Measurements from ENCODE around the gene DIP2C.
"Not testable (repeated sequence)": the region's sequence is repeated elsewhere in the genome, so short reads cannot be mapped to it uniquely, and the experiment has no call there.

Gene DIP2C

DNA sequence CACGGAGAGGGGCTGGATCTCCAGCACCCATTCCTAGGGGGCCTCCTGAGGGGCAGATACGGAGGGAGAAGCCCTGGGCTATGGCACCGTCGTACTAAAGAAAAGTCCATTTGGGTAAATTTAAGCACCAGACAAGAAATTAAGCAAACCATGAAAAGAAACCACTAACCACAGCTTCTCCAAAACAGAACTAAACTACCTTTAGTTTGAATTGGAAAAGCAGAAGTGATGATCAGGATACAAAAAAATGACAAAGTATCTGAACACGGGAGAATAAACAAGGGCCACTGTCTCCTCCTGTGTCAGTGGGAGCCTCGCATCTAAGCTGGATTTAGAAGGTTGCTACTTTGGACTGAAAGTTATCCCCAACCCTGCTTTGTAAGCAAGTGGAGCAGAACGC, 69.1 kb downstream of the DIP2C start:
- no peak for TF ChIP-seq POLR2A (IDR thresholded peaks at IDR 0.05; ENCODE audit: low read depth, low read length)
- TF ChIP-seq TAF1 (IDR thresholded peaks at IDR 0.05; ENCODE audit: borderline replicate concordance, low read depth, low read length): no peak
- no peak for TF ChIP-seq POLR2AphosphoS5 (IDR thresholded peaks at IDR 0.05; ENCODE audit: low read depth, low read length)
- DNase-seq (ENCODE audit: insufficient read length): no peak
- FAIRE-seq: no peak

GRCh38 chr10:619710-620109, 69.8 kb downstream of the DIP2C start:
- TF ChIP-seq POLR2A (IDR thresholded peaks at IDR 0.05; ENCODE audit: low read depth, low read length) (no peak), TAF1 (IDR thresholded peaks at IDR 0.05; ENCODE audit: borderline replicate concordance, low read depth, low read length) (no peak), POLR2AphosphoS5 (IDR thresholded peaks at IDR 0.05; ENCODE audit: low read depth, low read length) (no peak)
- no peak for FAIRE-seq
- no peak for DNase-seq (ENCODE audit: insufficient read length)

GRCh38 chr10:618229-618989, 71.1 kb downstream of the DIP2C start:
- no peak for FAIRE-seq
- no peak for DNase-seq (ENCODE audit: insufficient read length)
- TF ChIP-seq POLR2A (IDR thresholded peaks at IDR 0.05; ENCODE audit: low read depth, low read length) (no peak), TAF1 (IDR thresholded peaks at IDR 0.05; ENCODE audit: borderline replicate concordance, low read depth, low read length) (no peak), POLR2AphosphoS5 (IDR thresholded peaks at IDR 0.05; ENCODE audit: low read depth, low read length) (no peak)

DNA sequence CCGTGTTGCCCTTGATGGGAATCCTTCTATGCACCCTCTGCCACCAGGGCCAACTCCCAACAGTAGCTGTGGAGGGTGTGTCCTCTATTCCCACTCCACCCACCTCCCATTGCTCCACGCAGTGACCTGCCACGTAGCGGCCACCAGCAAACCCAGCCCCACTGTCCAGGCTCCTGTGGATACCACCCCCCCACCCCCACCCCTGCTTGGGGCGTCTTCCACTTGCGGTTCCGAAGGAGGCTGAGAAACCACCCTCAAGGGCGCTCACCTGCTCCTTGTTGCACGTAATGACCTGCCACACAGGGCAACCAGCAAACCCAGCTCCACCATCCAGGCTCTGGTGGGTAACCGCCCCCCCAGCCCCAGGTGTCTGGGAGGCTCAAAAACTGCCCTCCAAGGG, 72.0 kb downstream of the DIP2C start:
- DNase-seq (ENCODE audit: insufficient read length): no peak
- no peak for FAIRE-seq
- TF ChIP-seq TAF1 (IDR thresholded peaks at IDR 0.05; ENCODE audit: borderline replicate concordance, low read depth, low read length) (no peak), POLR2A (IDR thresholded peaks at IDR 0.05; ENCODE audit: low read depth, low read length) (no peak), POLR2AphosphoS5 (IDR thresholded peaks at IDR 0.05; ENCODE audit: low read depth, low read length) (no peak)

DNA sequence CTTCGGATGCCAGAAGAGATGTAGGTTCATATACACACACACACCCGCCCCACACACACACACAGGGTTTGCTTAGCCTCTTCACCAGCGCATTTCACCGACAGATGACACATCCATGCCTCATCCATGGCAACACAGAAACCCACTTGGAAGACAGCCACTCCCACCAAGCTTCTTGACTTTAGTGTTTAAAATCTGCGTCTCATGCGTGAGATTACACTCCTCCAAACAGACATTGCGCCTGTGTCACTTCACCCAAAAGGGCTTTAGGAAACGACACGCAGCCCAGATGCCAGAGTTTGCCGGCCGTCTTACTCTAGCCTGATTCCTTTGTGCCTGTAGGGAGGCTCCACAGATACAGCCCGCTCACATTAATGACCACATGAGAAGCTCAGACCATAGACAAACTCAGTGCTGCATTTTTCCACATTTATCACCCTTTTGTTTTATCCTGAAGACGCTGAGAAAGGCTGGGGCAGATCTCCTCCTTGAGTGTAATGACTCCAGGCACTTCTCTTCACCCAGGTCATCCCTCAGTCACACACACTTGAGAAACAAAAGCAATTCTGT, 73.8 kb downstream of the DIP2C start:
- no peak for FAIRE-seq

GRCh38 chr10:614790-615582, 74.5 kb downstream of the DIP2C start:
- TF ChIP-seq TAF1 (IDR thresholded peaks at IDR 0.05; ENCODE audit: borderline replicate concordance, low read depth, low read length) (no peak), POLR2A (IDR thresholded peaks at IDR 0.05; ENCODE audit: low read depth, low read length) (no peak), POLR2AphosphoS5 (IDR thresholded peaks at IDR 0.05; ENCODE audit: low read depth, low read length) (no peak)
- DNase-seq (ENCODE audit: insufficient read length) (no peak), FAIRE-seq (no peak)

More for the DNA sequence above, 73.8 kb downstream of the DIP2C start:
- no peak for DNase-seq (ENCODE audit: insufficient read length)
- TF ChIP-seq POLR2AphosphoS5 (IDR thresholded peaks at IDR 0.05; ENCODE audit: low read depth, low read length): no peak

DNA sequence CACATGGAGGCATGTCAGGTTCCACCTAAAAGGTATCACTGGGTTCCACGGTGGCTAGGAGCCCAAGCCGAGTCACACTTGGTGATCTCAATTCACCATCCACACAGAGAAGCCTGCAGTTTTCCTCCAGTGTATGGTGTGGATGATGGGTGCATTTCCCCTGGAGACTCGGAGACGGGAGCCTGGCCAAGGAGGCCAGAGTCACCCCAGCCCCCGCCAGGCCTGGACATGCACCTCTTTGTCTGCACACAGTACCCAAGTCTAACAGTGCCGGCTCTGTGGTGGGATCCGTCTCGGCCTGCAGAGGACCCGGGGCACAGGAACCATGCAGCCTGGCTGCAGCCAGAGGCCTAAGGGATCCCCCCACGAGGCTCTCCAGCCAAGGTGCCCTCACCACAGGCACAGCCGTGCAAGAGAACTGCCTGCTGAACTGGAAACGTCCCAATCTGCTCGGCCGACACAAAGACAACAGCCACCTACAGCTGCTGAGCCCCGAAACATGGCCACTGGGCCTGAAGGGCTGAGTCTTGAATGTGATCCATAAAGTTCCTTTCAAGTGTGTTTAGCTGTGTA, 75.2 kb downstream of the DIP2C start:
- TF ChIP-seq POLR2A (IDR thresholded peaks at IDR 0.05; ENCODE audit: low read depth, low read length) (no peak), TAF1 (IDR thresholded peaks at IDR 0.05; ENCODE audit: borderline replicate concordance, low read depth, low read length) (no peak), POLR2AphosphoS5 (IDR thresholded peaks at IDR 0.05; ENCODE audit: low read depth, low read length) (no peak)
- FAIRE-seq: no peak
- no peak for DNase-seq (ENCODE audit: insufficient read length)

DNA sequence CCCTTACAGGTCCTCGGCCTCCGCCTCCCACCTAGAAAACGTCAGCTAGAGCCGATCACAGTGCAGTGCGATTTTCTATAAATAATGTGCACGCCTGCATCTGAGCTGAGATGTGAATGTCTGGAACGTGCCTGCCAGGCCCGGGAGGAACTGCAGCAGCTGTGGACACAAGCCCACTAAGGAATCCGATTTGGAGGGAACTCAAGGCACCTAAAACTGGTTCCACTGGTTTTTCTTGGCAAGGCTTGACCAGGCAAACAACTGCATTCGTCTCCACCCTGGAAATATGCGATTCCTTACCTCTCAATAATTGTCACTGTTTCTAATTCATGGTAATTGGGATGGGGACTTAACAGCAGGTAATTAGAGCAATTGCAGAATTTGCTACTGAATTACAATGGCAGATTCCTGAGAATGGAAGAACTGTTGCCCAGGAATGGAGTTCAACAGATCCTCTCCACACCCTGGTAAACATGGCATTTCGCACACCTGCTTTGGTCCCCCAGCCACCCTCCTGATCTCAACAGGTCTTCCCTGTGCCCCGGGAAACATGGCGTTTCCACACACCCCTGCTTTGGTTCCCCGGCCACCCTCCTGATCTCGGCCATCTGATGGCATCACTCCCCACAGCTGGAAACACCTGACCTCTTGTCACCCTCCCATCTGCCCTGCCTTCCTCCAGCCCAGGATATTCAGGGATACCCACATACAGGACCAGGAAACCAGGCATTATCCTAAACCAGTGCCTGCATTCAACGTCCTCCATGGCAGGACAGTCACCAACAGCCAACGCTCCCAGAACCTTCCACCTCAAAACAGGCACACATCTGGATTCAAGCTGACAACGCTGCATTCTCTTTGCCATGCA, 76.0 kb downstream of the DIP2C start:
- DNase-seq (ENCODE audit: insufficient read length): no peak
- no peak for FAIRE-seq
- TF ChIP-seq TAF1 (IDR thresholded peaks at IDR 0.05; ENCODE audit: borderline replicate concordance, low read depth, low read length) (no peak), POLR2AphosphoS5 (IDR thresholded peaks at IDR 0.05; ENCODE audit: low read depth, low read length) (no peak), POLR2A (IDR thresholded peaks at IDR 0.05; ENCODE audit: low read depth, low read length) (no peak)

GRCh38 chr10:612696-613095, 76.8 kb downstream of the DIP2C start:
- TF ChIP-seq POLR2A (IDR thresholded peaks at IDR 0.05; ENCODE audit: low read depth, low read length) (no peak), TAF1 (IDR thresholded peaks at IDR 0.05; ENCODE audit: borderline replicate concordance, low read depth, low read length) (no peak), POLR2AphosphoS5 (IDR thresholded peaks at IDR 0.05; ENCODE audit: low read depth, low read length) (no peak)
- no peak for FAIRE-seq

DNA sequence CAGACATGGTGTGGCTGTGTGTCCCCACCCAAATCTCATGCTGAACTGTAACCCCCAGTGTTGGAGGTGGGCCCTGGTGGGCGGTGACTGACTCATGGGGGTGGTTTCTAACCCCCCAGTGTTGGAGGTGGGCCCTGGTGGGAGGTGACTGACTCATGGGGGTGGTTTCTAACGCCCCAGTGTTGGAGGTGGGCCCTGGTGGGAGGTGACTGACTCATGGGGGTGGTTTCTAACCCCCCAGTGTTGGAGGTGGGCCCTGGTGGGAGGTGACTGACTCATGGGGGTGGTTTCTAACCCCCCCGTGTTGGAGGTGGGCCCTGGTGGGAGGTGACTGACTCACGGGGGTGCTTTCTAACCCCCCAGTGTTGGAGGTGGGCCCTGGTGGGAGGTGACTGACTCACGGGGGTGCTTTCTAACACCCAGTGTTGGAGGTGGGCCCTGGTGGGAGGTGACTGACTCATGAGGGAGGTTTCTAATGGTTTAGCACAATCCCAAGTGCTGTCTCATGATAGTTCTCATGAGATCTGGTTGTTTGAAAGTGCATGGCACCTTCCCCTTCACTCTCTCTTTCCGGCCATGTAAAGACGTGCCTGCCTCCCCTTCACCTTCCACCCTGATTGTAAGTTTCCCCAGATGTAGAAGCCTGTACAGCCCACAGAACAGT, 78.7 kb downstream of the DIP2C start:
- not testable (repeated sequence) for DNase-seq (ENCODE audit: insufficient read length); FAIRE-seq

More at GRCh38 chr10:612696-613095, 76.8 kb downstream of the DIP2C start:
- DNase-seq (ENCODE audit: insufficient read length): no peak

Data from GM12892 (cell line).